ENCODE results near the gene HNRNPU. TPM values are rescaled to one million over a fixed set of nuclear protein-coding genes. Genes with fewer than 3 reads are reported as not detected.

Gene HNRNPU
- total RNA-seq, 4 donors from 2014 or later = 305 to 433 (median 344) TPM

GRCh38 chr1:244854166-244854565, 10.2 kb downstream of the HNRNPU start:
- no peaks in the 10 kb centered on the region for H3K9me3 ChIP-seq
- DNase-seq = no peak
- peaks cover 0 to 14% of the 10 kb centered on the region in 2 donors for H3K4me1 ChIP-seq
- intact Hi-C loops (cut with DNase I) = no loop called here
- no peak overlapping the region for H3K4me3 ChIP-seq (replicated peaks in 1 of 3)
- TF ChIP-seq POLR2A (IDR thresholded peaks at IDR 0.05) (no peak), CTCF (IDR thresholded peaks at IDR 0.05) (no peak)
- no peaks in the 10 kb centered on the region for H3K27me3 ChIP-seq
- 73 to 77% methylated on average over 5 of the region's 5 CpGs for WGBS, 2 donors
- H3K36me3 ChIP-seq = peaks cover 64 to 67% of the 10 kb centered on the region in 2 donors
- no peak overlapping the region for H3K27ac ChIP-seq

- intact Hi-C loops (cut with DNase I) = no loop called here
- Histone ChIP-seq H3K9me3 (no peaks in the 10 kb centered on the region), H3K4me3 (replicated peaks in 1 of 3) (no peak overlapping the region), H3K36me3 (peaks cover 51 to 53% of the 10 kb centered on the region in 2 donors), H3K27me3 (no peaks in the 10 kb centered on the region), H3K27ac (no peak overlapping the region), H3K4me1 (peaks cover 0 to 11% of the 10 kb centered on the region in 2 donors)
- no peak for DNase-seq
- TF ChIP-seq POLR2A (IDR thresholded peaks at IDR 0.05) = no peak
- 97 to 98% methylated on average over 1 of the region's 1 CpG for WGBS, 2 donors
Observed at GRCh38 chr1:244852694-244853093, 11.6 kb downstream of the HNRNPU start.

- DNase-seq = no peak
- intact Hi-C loops (cut with DNase I) = no loop called here
- 93 to 96% methylated on average over 4 of the region's 4 CpGs for WGBS, 2 donors
- H3K9me3 ChIP-seq = no peaks in the 10 kb centered on the region
- no peak overlapping the region for H3K27ac ChIP-seq
- H3K4me3 ChIP-seq (replicated peaks in 1 of 3) = no peak overlapping the region
- H3K36me3 ChIP-seq = peaks cover 43 to 45% of the 10 kb centered on the region in 2 donors
- TF ChIP-seq POLR2A (IDR thresholded peaks at IDR 0.05) (no peak), CTCF (IDR thresholded peaks at IDR 0.05) (no peak)
- H3K4me1 ChIP-seq = peaks cover 0 to 11% of the 10 kb centered on the region in 2 donors
- no peaks in the 10 kb centered on the region for H3K27me3 ChIP-seq
Observed at GRCh38 chr1:244851546-244852231, 12.7 kb downstream of the HNRNPU start.

GRCh38 chr1:244850896-244851295, 13.4 kb downstream of the HNRNPU start:
- Histone ChIP-seq H3K4me3 (replicated peaks in 1 of 3) (no peak overlapping the region), H3K4me1 (peaks cover 0 to 9% of the 10 kb centered on the region in 2 donors), H3K27me3 (no peaks in the 10 kb centered on the region), H3K27ac (no peak overlapping the region), H3K9me3 (no peaks in the 10 kb centered on the region), H3K36me3 (peaks cover 42 to 45% of the 10 kb centered on the region in 2 donors)
- no peak for DNase-seq
- TF ChIP-seq POLR2A (IDR thresholded peaks at IDR 0.05) (no peak), CTCF (IDR thresholded peaks at IDR 0.05) (no peak)
- WGBS, 2 donors = 97 to 100% methylated on average over 2 of the region's 2 CpGs
- intact Hi-C loops (cut with DNase I) = no loop called here

- intact Hi-C loops (cut with DNase I) = no loop called here
- no peaks in the 10 kb centered on the region for H3K9me3 ChIP-seq
- 86 to 89% methylated on average over 3 of the region's 3 CpGs for WGBS, 2 donors
- peaks cover 42 to 45% of the 10 kb centered on the region in 2 donors for H3K36me3 ChIP-seq
- no peak overlapping the region for H3K4me3 ChIP-seq (replicated peaks in 1 of 3)
- DNase-seq = no peak
- peaks cover 0 to 8% of the 10 kb centered on the region in 2 donors for H3K4me1 ChIP-seq
- H3K27ac ChIP-seq = no peak overlapping the region
- TF ChIP-seq POLR2A (IDR thresholded peaks at IDR 0.05) (no peak), CTCF (IDR thresholded peaks at IDR 0.05) (no peak)
- H3K27me3 ChIP-seq = no peaks in the 10 kb centered on the region
Observed at GRCh38 chr1:244850099-244850852, 14.1 kb downstream of the HNRNPU start.
